CD14-positive monocyte (primary cell): ENCODE data around the gene BRAT1. TPM values are rescaled to one million over a fixed set of nuclear protein-coding genes. Genes with fewer than 3 reads are reported as not detected.

Experiments
- DNase-seq, 3 donors: peaks; one replicate each; pipeline ENCODE4 v3.0.0-alpha.2; 2011 to 2022
- H2AFZ ChIP-seq: 2 replicates; pipeline ENCODE4 v1.6.0; 2012; ENCODE audit warnings: mild to moderate bottlenecking, low read depth, low read length, inconsistent platforms; ENCODE audit not compliant: insufficient read depth, poor library complexity, severe bottlenecking
- H3K27ac ChIP-seq, 2 donors: 1 replicate in 1 of 2; 2 replicates in 1 of 2; pipeline ENCODE4 v1.5.1; 2012 to 2013; ENCODE audit warnings: low read length in 2 of 2, control low read depth in 1 of 2, inconsistent platforms in 1 of 2, low read depth in 1 of 2, mild to moderate bottlenecking in 1 of 2
- H3K27me3 ChIP-seq, 2 donors: one replicate each; pipeline versions ENCODE4 v1.6.0 to v1.6.1; 2011 to 2013; ENCODE audit warnings: low read length in 2 of 2; ENCODE audit not compliant: control insufficient read depth in 2 of 2, insufficient read depth in 2 of 2
- H3K36me3 ChIP-seq, 2 donors: replicated peaks in 1 of 2; 1 replicate in 1 of 2; 2 replicates in 1 of 2; pipeline versions ENCODE4 v1.5.1 to v1.6.1; 2012 to 2013; ENCODE audit warnings: low read length in 2 of 2, control low read depth in 1 of 2, inconsistent platforms in 1 of 2, mild to moderate bottlenecking in 1 of 2; ENCODE audit not compliant: insufficient read depth in 2 of 2, control insufficient read depth in 1 of 2
- H3K4me1 ChIP-seq, 2 donors: 1 replicate in 1 of 2; 2 replicates in 1 of 2; pipeline versions ENCODE4 v1.5.1 to v1.6.1; 2012 to 2013; ENCODE audit warnings: low read length in 2 of 2, control low read depth in 1 of 2, inconsistent platforms in 1 of 2, mild to moderate bottlenecking in 1 of 2, moderate library complexity in 1 of 2; ENCODE audit not compliant: insufficient read depth in 2 of 2, control insufficient read depth in 1 of 2
- H3K4me2 ChIP-seq: replicated peaks from 2 replicates; pipeline ENCODE3; 2012; ENCODE audit warnings: low read length, moderate library complexity, mild to moderate bottlenecking; ENCODE audit not compliant: poor library complexity, severe bottlenecking; ENCODE audit errors: extremely low read depth
- H3K4me3 ChIP-seq, 3 experiments: fragments of 200-600 bp in 1 of 3; sonication (generic) in 1 of 3; replicated peaks in 1 of 3; 1 replicate in 2 of 3; 2 replicates in 1 of 3; pipeline ENCODE4 v1.5.1; 2011 to 2013; ENCODE audit warnings: low read length in 3 of 3, mild to moderate bottlenecking in 3 of 3, control low read depth in 2 of 3, low read depth in 2 of 3, inconsistent platforms in 1 of 3, moderate library complexity in 1 of 3
- H3K79me2 ChIP-seq: 2 replicates; pipeline ENCODE4 v1.6.0; 2012; ENCODE audit warnings: mild to moderate bottlenecking, control low read depth, inconsistent platforms, low read length, moderate library complexity; ENCODE audit not compliant: insufficient read depth
- H3K9ac ChIP-seq: 2 replicates; pipeline ENCODE4 v1.6.0; 2017; ENCODE audit warnings: low read length, mild to moderate bottlenecking; ENCODE audit not compliant: insufficient read depth, poor library complexity, severe bottlenecking
- H3K9me3 ChIP-seq, 2 donors: replicated peaks in 1 of 2; 1 replicate in 1 of 2; 2 replicates in 1 of 2; pipeline versions ENCODE4 v1.5.1 to v1.6.1; 2012 to 2013; ENCODE audit warnings: low read length in 2 of 2, control low read depth in 1 of 2; ENCODE audit not compliant: control insufficient read depth in 1 of 2, insufficient read depth in 1 of 2
- H4K20me1 ChIP-seq: 2 replicates; pipeline ENCODE4 v1.6.0; 2012; ENCODE audit warnings: mild to moderate bottlenecking, low read length, control low read depth, moderate library complexity; ENCODE audit not compliant: insufficient read depth
- H3K27ac Mint-ChIP-seq, 7 donors: one replicate each; pipeline ENCODE4 v1.8.0; 2020; ENCODE audit warnings: mild to moderate bottlenecking in 7 of 7, mixed read lengths in 7 of 7, moderate library complexity in 6 of 7, inconsistent platforms in 2 of 7
- H3K27me3 Mint-ChIP-seq, 3 donors: one replicate each; pipeline ENCODE4 v1.8.0; 2021 to 2022; ENCODE audit warnings: low read depth in 3 of 3, mild to moderate bottlenecking in 3 of 3, mixed read lengths in 3 of 3, moderate library complexity in 3 of 3, inconsistent platforms in 1 of 3
- H3K36me3 Mint-ChIP-seq, 2 donors: one replicate each; pipeline ENCODE4 v1.8.0; 2020; ENCODE audit warnings: mixed read lengths in 2 of 2, inconsistent platforms in 1 of 2, mild to moderate bottlenecking in 1 of 2
- H3K4me1 Mint-ChIP-seq: one replicate; pipeline ENCODE4 v1.8.0; 2020; ENCODE audit warnings: mild to moderate bottlenecking, mixed read lengths
- H3K4me3 Mint-ChIP-seq, 2 donors: one replicate each; pipeline ENCODE4 v1.8.0; 2020; ENCODE audit warnings: mild to moderate bottlenecking in 2 of 2, mixed read lengths in 2 of 2, moderate library complexity in 1 of 2
- H3K9me3 Mint-ChIP-seq, 7 donors: one replicate each; pipeline ENCODE4 v1.8.0; 2020 to 2022; ENCODE audit warnings: mixed read lengths in 7 of 7, mild to moderate bottlenecking in 6 of 7, moderate library complexity in 6 of 7, inconsistent platforms in 2 of 7
- WGBS: methylation state at CpG from one replicate; pipeline ENCODE4 v1.1.5; 2013; ENCODE audit warnings: missing lambda C conversion rate; ENCODE audit not compliant: insufficient coverage; 5-methylcytosine and 5-hydroxymethylcytosine counted together
- intact Hi-C, 2 donors: fragments of 100-400 bp; cut with micrococcal nuclease; formaldehyde crosslinking; loops; one replicate each; pipeline versions ENCODE4 v1.15.0 to v1.15.1; 2023
- polyA plus RNA-seq, 3 donors: library from polyadenylated mRNA; depleted of rRNA in 1 of 3; unstranded in 2 of 3; stranded (reverse) in 1 of 3; fragments of 300-500 nt in 2 of 3; fragments of >200 nt in 1 of 3; fragmentation: Illumina TruSeq in 2 of 3; gene quantifications; 1 replicate in 2 of 3; 2 replicates in 1 of 3; pipeline ENCODE4 v1.2.3, GENCODE V29; 2012 to 2021
- TF ChIP-seq, protein P1 (sequence below): fragments of 200-600 bp; IDR thresholded peaks from one replicate; pipeline ENCODE4 v1.8.0; 2022; ENCODE audit warnings: antibody characterized with exemption, mild to moderate bottlenecking

BRAT1 gene
- polyA plus RNA-seq, 3 donors: 31.6 to 34.2 (median 32.5) TPM

DNA sequence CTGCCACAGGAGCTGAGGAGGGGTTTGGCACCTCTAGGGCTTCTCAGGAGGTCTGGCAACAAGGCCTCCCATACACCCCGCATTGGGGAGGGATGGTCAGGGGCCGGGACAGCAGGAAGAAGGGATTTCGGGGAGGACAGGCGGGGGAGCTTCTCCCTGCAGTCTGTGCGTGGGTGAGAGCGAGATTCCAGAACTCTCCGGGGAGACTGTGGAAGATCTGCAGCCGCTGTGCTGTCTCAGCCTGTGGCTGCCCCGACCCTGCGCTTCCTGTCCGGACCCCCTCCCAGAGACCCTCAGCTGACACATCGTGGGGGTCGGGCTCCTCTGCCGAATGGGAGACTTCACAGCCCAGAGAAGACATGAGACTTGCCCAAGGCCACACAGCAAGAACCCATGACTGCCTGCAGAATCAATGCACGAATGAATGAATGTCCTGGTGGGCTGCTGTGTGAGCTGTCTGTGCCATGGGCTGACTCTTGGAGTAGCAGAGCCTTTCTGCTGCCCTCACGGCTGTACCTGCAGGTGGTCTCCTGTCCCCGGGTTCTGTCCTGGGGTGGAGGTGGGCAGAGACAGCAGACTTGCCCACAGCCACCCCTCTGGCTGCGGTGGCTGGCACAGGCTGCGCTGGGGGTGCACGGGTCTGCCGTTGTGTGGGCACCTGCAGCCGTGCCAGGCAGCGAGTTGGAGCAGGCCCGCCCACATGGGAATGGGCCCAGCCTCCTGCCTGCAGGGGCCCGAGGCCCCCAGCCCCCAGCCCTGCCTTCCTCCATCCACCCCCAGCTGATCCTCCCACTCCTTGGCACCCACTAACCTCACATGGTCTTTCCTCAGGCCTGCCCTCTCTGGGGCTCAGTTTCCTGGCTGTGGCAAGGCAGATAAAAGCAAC lies 52.0 kb downstream of the BRAT1 start:
- DNase-seq: no peak
- peaks cover 6 to 13% (median 11%) of the 10 kb centered on the region in 3 donors for H3K27me3 Mint-ChIP-seq
- no peak overlapping the region for H3K4me3 ChIP-seq
- intact Hi-C loops: no loop called here
- no peaks in the 10 kb centered on the region for H3K36me3 ChIP-seq
- peaks cover 9% of the 10 kb centered on the region for H3K4me1 Mint-ChIP-seq
- H3K9me3 ChIP-seq: no peaks in the 10 kb centered on the region
- no peak overlapping the region for H3K27ac ChIP-seq
- H3K9me3 Mint-ChIP-seq: peaks cover 0 to 3% (median 0%) of the 10 kb centered on the region in 7 donors
- no peaks in the 10 kb centered on the region for H3K36me3 Mint-ChIP-seq
- no peak overlapping the region for H3K9ac ChIP-seq
- TF ChIP-seq, protein P1, sequence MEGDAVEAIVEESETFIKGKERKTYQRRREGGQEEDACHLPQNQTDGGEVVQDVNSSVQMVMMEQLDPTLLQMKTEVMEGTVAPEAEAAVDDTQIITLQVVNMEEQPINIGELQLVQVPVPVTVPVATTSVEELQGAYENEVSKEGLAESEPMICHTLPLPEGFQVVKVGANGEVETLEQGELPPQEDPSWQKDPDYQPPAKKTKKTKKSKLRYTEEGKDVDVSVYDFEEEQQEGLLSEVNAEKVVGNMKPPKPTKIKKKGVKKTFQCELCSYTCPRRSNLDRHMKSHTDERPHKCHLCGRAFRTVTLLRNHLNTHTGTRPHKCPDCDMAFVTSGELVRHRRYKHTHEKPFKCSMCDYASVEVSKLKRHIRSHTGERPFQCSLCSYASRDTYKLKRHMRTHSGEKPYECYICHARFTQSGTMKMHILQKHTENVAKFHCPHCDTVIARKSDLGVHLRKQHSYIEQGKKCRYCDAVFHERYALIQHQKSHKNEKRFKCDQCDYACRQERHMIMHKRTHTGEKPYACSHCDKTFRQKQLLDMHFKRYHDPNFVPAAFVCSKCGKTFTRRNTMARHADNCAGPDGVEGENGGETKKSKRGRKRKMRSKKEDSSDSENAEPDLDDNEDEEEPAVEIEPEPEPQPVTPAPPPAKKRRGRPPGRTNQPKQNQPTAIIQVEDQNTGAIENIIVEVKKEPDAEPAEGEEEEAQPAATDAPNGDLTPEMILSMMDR: no peak
- H3K4me3 Mint-ChIP-seq: no peak overlapping the region
- H3K4me1 ChIP-seq: peaks cover 9% of the 10 kb centered on the region in 2 donors
- H3K27ac Mint-ChIP-seq: no peak overlapping the region
- H3K79me2 ChIP-seq: no peaks in the 10 kb centered on the region
- peaks cover 0 to 4% of the 10 kb centered on the region in 2 donors for H3K27me3 ChIP-seq
- 67% methylated on average over 23 of the region's 25 CpGs for WGBS
- H4K20me1 ChIP-seq: no peaks in the 10 kb centered on the region
- no peak overlapping the region for H3K4me2 ChIP-seq
- H2AFZ ChIP-seq: no peak overlapping the region

DNA sequence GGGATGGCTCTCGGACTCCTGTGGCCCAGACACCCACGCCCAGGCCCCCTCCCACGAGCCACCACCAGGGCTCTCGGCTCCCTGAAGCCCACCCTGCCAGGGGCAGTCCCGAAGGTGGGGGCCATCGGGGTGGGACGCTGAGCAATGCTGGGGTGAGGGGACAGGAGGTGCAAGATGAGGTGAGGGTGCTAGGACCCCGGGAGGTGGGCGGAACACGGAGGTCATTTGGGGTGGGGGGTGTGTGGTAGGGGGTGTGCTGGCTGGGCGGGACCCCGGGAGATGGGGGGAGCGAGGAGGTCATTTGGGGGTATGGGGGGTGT lies 52.7 kb downstream of the BRAT1 start:
- H3K4me2 ChIP-seq: no peak overlapping the region

More for the DNA sequence above, 52.7 kb downstream of the BRAT1 start:
- Histone ChIP-seq H4K20me1 (no peaks in the 10 kb centered on the region), H3K4me3 (no peak overlapping the region), H3K27ac (no peak overlapping the region), H3K79me2 (no peaks in the 10 kb centered on the region), H3K36me3 (no peaks in the 10 kb centered on the region), H3K4me1 (peaks cover 2 to 5% of the 10 kb centered on the region in 2 donors), H3K9ac (no peak overlapping the region), H3K9me3 (no peaks in the 10 kb centered on the region), H3K27me3 (peaks cover 0 to 11% of the 10 kb centered on the region in 2 donors), H2AFZ (no peak overlapping the region)
- Mint-ChIP-seq H3K27ac (no peak overlapping the region), H3K4me1 (peaks cover 2% of the 10 kb centered on the region), H3K27me3 (peaks cover 13 to 20% (median 18%) of the 10 kb centered on the region in 3 donors), H3K36me3 (no peaks in the 10 kb centered on the region), H3K4me3 (no peak overlapping the region), H3K9me3 (peaks cover 0 to 3% (median 0%) of the 10 kb centered on the region in 7 donors)
- intact Hi-C loops: no loop called here
- WGBS: 100% methylated on average over 5 of the region's 13 CpGs
- TF ChIP-seq, protein P1: no peak
- no peak for DNase-seq
